Panc1 (cell line): ENCODE results near the gene VPS13A. TPM values are rescaled to one million over a fixed set of nuclear protein-coding genes. Genes with fewer than 3 reads are reported as not detected.

Experiments
- ATAC-seq: fragments of 200-7000 bp; cut with Tn5 transposase; 2 replicates; pipeline ENCODE4 v1.9.1; 2020; ENCODE audit warnings: mild to moderate bottlenecking, moderate library complexity
- BruUV-seq: library from RNA; stranded (reverse); fragments of 400-500 nt; replicated peaks from 2 replicates; lab custom pipeline; 2021; lab: Mats Ljungman, UMichigan
- CTCF ChIA-PET: fragments of 300-600 bp; sonication (Branson Sonifier 250); formaldehyde crosslinking; loops from one replicate; lab custom pipeline; 2022; ENCODE audit warnings: antibody characterized with exemption; lab: Charles Lee
- POLR2A ChIA-PET: fragments of 300-600 bp; sonication (Branson Sonifier 250); formaldehyde crosslinking; loops from one replicate; lab custom pipeline; 2022; ENCODE audit warnings: antibody characterized with exemption; lab: Charles Lee
- DNase-seq: peaks from one replicate; pipeline ENCODE4 v3.0.0-alpha.2; 2010; ENCODE audit warnings: low read depth, low spot score
- H3K27ac ChIP-seq: 2 replicates; pipeline ENCODE4 v1.5.1; 2011; ENCODE audit warnings: mild to moderate bottlenecking, low read length, inconsistent platforms
- H3K27me3 ChIP-seq: fragments of 200-500 bp; sonication (Bioruptor generic); 2 replicates; pipeline ENCODE4 v1.6.0; 2014; ENCODE audit warnings: low read length, inconsistent platforms; ENCODE audit not compliant: control insufficient read depth, insufficient read depth
- H3K36me3 ChIP-seq: fragments of 200-500 bp; sonication (Bioruptor generic); 2 replicates; pipeline ENCODE4 v1.5.1; 2014; ENCODE audit warnings: inconsistent platforms, mild to moderate bottlenecking, low read length, moderate library complexity; ENCODE audit not compliant: control insufficient read depth, insufficient read depth
- H3K4me1 ChIP-seq: 2 replicates; pipeline ENCODE4 v1.5.1; 2011; ENCODE audit warnings: inconsistent platforms, mild to moderate bottlenecking, low read length, moderate library complexity; ENCODE audit not compliant: control insufficient read depth, insufficient read depth
- H3K4me3 ChIP-seq, 2 experiments: 2 replicates each; pipeline ENCODE4 v1.5.1; 2011 to 2012; ENCODE audit warnings: low read depth in 2 of 2, low read length in 2 of 2, mild to moderate bottlenecking in 2 of 2, inconsistent platforms in 1 of 2, moderate library complexity in 1 of 2
- H3K9me3 ChIP-seq: fragments of 200-500 bp; sonication (Bioruptor generic); 2 replicates; pipeline ENCODE4 v1.5.1; 2014; ENCODE audit warnings: low read depth, mild to moderate bottlenecking, inconsistent platforms, low read length, moderate library complexity; ENCODE audit not compliant: control insufficient read depth, insufficient read depth
- CTCF ChIP-seq: fragments of 450-650 bp; IDR thresholded peaks from 2 replicates; pipeline ENCODE4 v1.5.1; 2017; ENCODE audit warnings: mild to moderate bottlenecking
- POLR2AphosphoS5 ChIP-seq: IDR thresholded peaks from 2 replicates; pipeline ENCODE4 v1.6.1; 2012; ENCODE audit warnings: mild to moderate bottlenecking, low read depth, low read length, moderate library complexity
- REST ChIP-seq, 2 experiments: IDR thresholded peaks; 2 replicates each; pipeline ENCODE4 v1.6.1; 2011 to 2012; ENCODE audit warnings: low read depth in 2 of 2, control low read depth in 1 of 2, low read length in 1 of 2, mild to moderate bottlenecking in 1 of 2, moderate library complexity in 1 of 2; ENCODE audit not compliant: insufficient read depth in 1 of 2
- SIN3A ChIP-seq: IDR thresholded peaks from 2 replicates; pipeline ENCODE4 v1.6.1; 2012; ENCODE audit warnings: low read depth, mild to moderate bottlenecking, low read length, moderate library complexity, borderline replicate concordance; ENCODE audit not compliant: insufficient read depth
- TCF7L2 ChIP-seq: IDR thresholded peaks from 2 replicates; pipeline ENCODE4 v1.6.1; 2011; ENCODE audit warnings: mild to moderate bottlenecking, low read depth, low read length, inconsistent platforms
- in situ Hi-C: cut with HindIII; loops from 2 replicates; pipeline ENCODE4 v1.10.0; 2016; ENCODE audit warnings: low sequenced_read_pairs, low pct_unique_long_range_greater_than_20kb
- intact Hi-C: fragments of 100-400 bp; cut with micrococcal nuclease; formaldehyde crosslinking; loops from one replicate; pipeline ENCODE4 v1.10.0; 2022; ENCODE audit not compliant: unreplicated experiment
- total RNA-seq: library from RNA; stranded (reverse); gene quantifications from one replicate; pipeline ENCODE4 v1.2.1, GENCODE V29; 2021; ENCODE audit not compliant: unreplicated experiment

VPS13A gene
- total RNA-seq, 1 experiment from 2014 or later = 26.1 TPM

- POLR2A ChIA-PET = no interaction called here
- in situ Hi-C loops (no loop called here), intact Hi-C loops (no loop called here)
- no TSS peak for BruUV-seq
- ATAC-seq (no peak), DNase-seq (no peak)
- CTCF ChIA-PET = no interaction called here
- H3K4me1 ChIP-seq = no peaks in the 10 kb centered on the region
- H3K36me3 ChIP-seq = no peaks in the 10 kb centered on the region
- H3K4me3 ChIP-seq = no peak overlapping the region
- TF ChIP-seq POLR2AphosphoS5 = no peak
- TF ChIP-seq CTCF = no peak
- TF ChIP-seq TCF7L2 = no peak
- TF ChIP-seq SIN3A = no peak
- TF ChIP-seq REST (IDR thresholded peaks at IDR 0.05; ENCODE audit: insufficient read depth in 1 of 2, low read depth in 2 of 2, low read length in 1 of 2) = no peak
- no peaks in the 10 kb centered on the region for H3K27me3 ChIP-seq
- H3K9me3 ChIP-seq = no peaks in the 10 kb centered on the region
- H3K27ac ChIP-seq = no peak overlapping the region
Measured at GRCh38 chr9:77450085-77450475, 272.7 kb downstream of the VPS13A start.

GRCh38 chr9:77451507-77451906 lies 274.2 kb downstream of the VPS13A start:
- H3K27ac ChIP-seq = no peak overlapping the region
- H3K9me3 ChIP-seq = no peaks in the 10 kb centered on the region
- TF ChIP-seq REST (IDR thresholded peaks at IDR 0.05; ENCODE audit: insufficient read depth in 1 of 2, low read depth in 2 of 2, low read length in 1 of 2) = no peak
- H3K36me3 ChIP-seq = no peaks in the 10 kb centered on the region
- no peaks in the 10 kb centered on the region for H3K4me1 ChIP-seq
- in situ Hi-C loops (no loop called here), intact Hi-C loops (no loop called here)
- ChIA-PET CTCF (no interaction called here), POLR2A (no interaction called here)
- BruUV-seq = no TSS peak
- no peak overlapping the region for H3K4me3 ChIP-seq
- H3K27me3 ChIP-seq = no peaks in the 10 kb centered on the region
- ATAC-seq (no peak), DNase-seq (no peak)
